HepG2 (cell line): ENCODE measurements around the gene RASSF7. TPM values are rescaled to one million over a fixed set of nuclear protein-coding genes. Genes with fewer than 3 reads are reported as not detected.

Experiments used
- CBX5 ChIP-seq: sonication (generic); formaldehyde crosslinking; IDR thresholded peaks from 2 replicates; pipeline ENCODE4 v1.4.0; 2020; ENCODE audit warnings: missing genetic modification reagents, borderline replicate concordance
- CEBPB ChIP-seq: IDR thresholded peaks from 2 replicates; pipeline ENCODE4 v1.6.1; 2011; ENCODE audit warnings: low read depth, low read length, improper control_type of control experiment, borderline replicate concordance
- DDIT3 ChIP-seq: sonication (generic); formaldehyde crosslinking; IDR thresholded peaks from 2 replicates; pipeline ENCODE4 v1.4.0; 2020; ENCODE audit warnings: mild to moderate bottlenecking, missing genetic modification reagents
- GABPA ChIP-seq, 2 experiments: IDR thresholded peaks; 2 replicates each; pipeline ENCODE4 v1.6.1; 2011 to 2016; ENCODE audit warnings: low read depth in 2 of 2, low read length in 1 of 2, missing biosample characterization in 1 of 2, missing genetic modification characterization in 1 of 2
- HDAC1 ChIP-seq: sonication (generic); formaldehyde crosslinking; IDR thresholded peaks from 2 replicates; pipeline ENCODE4 v1.5.1; 2020; ENCODE audit warnings: mild to moderate bottlenecking, missing genetic modification reagents
- HOXA3 ChIP-seq: sonication (generic); formaldehyde crosslinking; IDR thresholded peaks from 2 replicates; pipeline ENCODE4 v1.5.0; 2020; ENCODE audit warnings: missing genetic modification reagents
- MEF2D ChIP-seq: sonication (generic); formaldehyde crosslinking; IDR thresholded peaks from 2 replicates; pipeline ENCODE4 v1.5.1; 2020; ENCODE audit warnings: mild to moderate bottlenecking, missing genetic modification reagents
- NFE2L2 ChIP-seq: fragments of 150-350 bp; IDR thresholded peaks from 2 replicates; pipeline ENCODE4 v1.6.1; 2014; ENCODE audit warnings: low read length
- NR0B2 ChIP-seq: sonication (generic); formaldehyde crosslinking; IDR thresholded peaks from 2 replicates; pipeline ENCODE4 v1.4.0; 2020; ENCODE audit warnings: mild to moderate bottlenecking, missing genetic modification reagents
- PBX3 ChIP-seq: sonication (generic); formaldehyde crosslinking; IDR thresholded peaks from 2 replicates; pipeline ENCODE4 v1.8.1; 2023; ENCODE audit warnings: missing genetic modification reagents, inconsistent platforms, borderline replicate concordance
- PHF20 ChIP-seq: sonication (generic); formaldehyde crosslinking; IDR thresholded peaks from 2 replicates; pipeline ENCODE4 v1.5.0; 2020; ENCODE audit warnings: mild to moderate bottlenecking, missing genetic modification reagents
- POGZ ChIP-seq: sonication (generic); formaldehyde crosslinking; IDR thresholded peaks from 2 replicates; pipeline ENCODE4 v1.4.0; 2020; ENCODE audit warnings: mild to moderate bottlenecking, missing genetic modification reagents
- RORA ChIP-seq: sonication (generic); formaldehyde crosslinking; IDR thresholded peaks from 2 replicates; pipeline ENCODE4 v1.5.0; 2020; ENCODE audit warnings: mild to moderate bottlenecking, missing genetic modification reagents, moderate library complexity
- TEF ChIP-seq: sonication (generic); formaldehyde crosslinking; IDR thresholded peaks from 2 replicates; pipeline ENCODE4 v1.5.0; 2020; ENCODE audit warnings: missing genetic modification reagents
- TP53 ChIP-seq: sonication (generic); formaldehyde crosslinking; conservative IDR thresholded peaks from 2 replicates; pipeline ENCODE4 v1.4.0; 2020; ENCODE audit warnings: missing genetic modification reagents
- ZBTB1 ChIP-seq: sonication (generic); formaldehyde crosslinking; IDR thresholded peaks from 2 replicates; pipeline ENCODE4 v1.4.0; 2020; ENCODE audit warnings: missing genetic modification reagents, borderline replicate concordance
- ZBTB10 ChIP-seq: sonication (generic); formaldehyde crosslinking; IDR thresholded peaks from 2 replicates; pipeline ENCODE4 v1.4.0; 2020; ENCODE audit warnings: missing genetic modification reagents, borderline replicate concordance
- ZMAT5 ChIP-seq: sonication (generic); formaldehyde crosslinking; IDR thresholded peaks from 2 replicates; pipeline ENCODE4 v1.5.0; 2020; ENCODE audit warnings: mild to moderate bottlenecking, low read depth, missing genetic modification reagents, borderline replicate concordance
- ZNF280D ChIP-seq: sonication (generic); formaldehyde crosslinking; IDR thresholded peaks from 2 replicates; pipeline ENCODE4 v1.5.1; 2020; ENCODE audit warnings: mild to moderate bottlenecking, missing genetic modification reagents
- ZNF33B ChIP-seq: sonication (generic); formaldehyde crosslinking; IDR thresholded peaks from 2 replicates; pipeline ENCODE4 v1.5.1; 2020; ENCODE audit warnings: mild to moderate bottlenecking, missing genetic modification reagents
- ZNF598 ChIP-seq: sonication (generic); formaldehyde crosslinking; IDR thresholded peaks from 2 replicates; pipeline ENCODE4 v1.5.1; 2020; ENCODE audit warnings: mild to moderate bottlenecking, missing genetic modification reagents, borderline replicate concordance
- ZNF644 ChIP-seq: IDR thresholded peaks from 2 replicates; pipeline ENCODE4 v1.6.1; 2016; ENCODE audit warnings: low read depth
- polyA plus RNA-seq, 8 experiments: library from polyadenylated mRNA; depleted of rRNA in 3 of 8; stranded (reverse) in 7 of 8; unstranded in 1 of 8; fragments of >200 nt; fragmentation: Illumina TruSeq in 4 of 8; extraction: Trizol in 4 of 8; gene quantifications; 2 replicates each; pipeline versions ENCODE4 v1.2.1 to v1.2.3, GENCODE V29; 2011 to 2016; ENCODE audit warnings: low read depth in 4 of 8, missing spikeins in 1 of 8, mixed read lengths in 1 of 8; ENCODE audit not compliant: insufficient read depth in 1 of 8
- total RNA-seq, 5 experiments: library from RNA; depleted of rRNA; stranded (reverse); fragments of >200 nt; fragmentation: Illumina TruSeq; extraction: Trizol; gene quantifications; 2 replicates each; pipeline ENCODE4 v1.2.3, GENCODE V29; 2016; ENCODE audit warnings: low read depth in 1 of 5

Gene RASSF7
- total and polyA plus RNA-seq, 2 of the 13 experiments (the other 11 are each of a cell fraction or from before 2014, with no cell fraction given) = 20.2 to 28.6 TPM

GRCh38 chr11:587978-588380 is 27.2 kb downstream of the RASSF7 start (continued):
- TF ChIP-seq ZBTB10 (no peak), CEBPB (peak; percentile 95), HDAC1 (CRISPR knock-in tag) (peak; percentile 80), PHF20 (CRISPR knock-in tag) (no peak), ZNF644 (CRISPR knock-in tag) (peak; percentile 16; the same call in 1 of the 2 replicates), MEF2D (CRISPR knock-in tag) (peak; percentile 61; the same call in 1 of the 2 replicates), PBX3 (CRISPR knock-in tag) (no peak), ZNF598 (CRISPR knock-in tag) (peak; percentile 38; the same call in 1 of the 2 replicates), CBX5 (CRISPR knock-in tag) (peak; percentile 87; the same call in 1 of the 2 replicates), NFE2L2 (0 out of 2 replicates have a peak, but pooled peaks have one; percentile 8), TP53 (CRISPR knock-in tag) (no peak), ZBTB1 (CRISPR knock-in tag) (no peak), ZMAT5 (CRISPR knock-in tag) (no peak), HOXA3 (CRISPR knock-in tag) (peak; percentile 81), RORA (CRISPR knock-in tag) (no peak), ZNF280D (CRISPR knock-in tag) (no peak), ZNF33B (CRISPR knock-in tag) (no peak), GABPA (IDR thresholded peaks at IDR 0.05; ENCODE audit: low read depth, low read length) (no peak), GABPA (CRISPR knock-in tag; IDR thresholded peaks at IDR 0.05; ENCODE audit: low read depth) (peak; percentile 71), NR0B2 (CRISPR knock-in tag) (no peak), DDIT3 (CRISPR knock-in tag) (no peak), POGZ (CRISPR knock-in tag) (0 out of 2 replicates have a peak, but pooled peaks have one; percentile 7), TEF (CRISPR knock-in tag) (no peak)
